Skeletal muscle satellite cell (primary cell): ENCODE results near the gene PRSS33.

Experiments
- H3K27me3 ChIP-seq: 2 replicates; pipeline ENCODE4 v1.7.0; 2013; ENCODE audit warnings: low read length; ENCODE audit not compliant: control insufficient read depth, insufficient read depth
- H3K36me3 ChIP-seq: 2 replicates; pipeline ENCODE4 v1.7.0; 2013; ENCODE audit warnings: mild to moderate bottlenecking, control low read depth, low read length; ENCODE audit not compliant: insufficient read depth
- H3K4me1 ChIP-seq: 2 replicates; pipeline ENCODE4 v1.7.0; 2013; ENCODE audit warnings: low read length; ENCODE audit not compliant: control insufficient read depth, insufficient read depth
- H3K4me2 ChIP-seq: 2 replicates; pipeline ENCODE4 v1.7.0; 2013; ENCODE audit warnings: mild to moderate bottlenecking, low read length
- H3K4me3 ChIP-seq: 2 replicates; pipeline ENCODE4 v1.7.0; 2013; ENCODE audit warnings: low read length
- H3K9ac ChIP-seq: 2 replicates; pipeline ENCODE4 v1.7.0; 2013; ENCODE audit warnings: mild to moderate bottlenecking, low read depth, low read length, moderate library complexity
- H3K9me3 ChIP-seq: replicated peaks from 2 replicates; pipeline ENCODE4 v1.7.0; 2013; ENCODE audit warnings: mild to moderate bottlenecking, control low read depth, low read length

PRSS33 gene

GRCh38 chr16:2819939-2820835, 32.8 kb upstream of the PRSS33 start:
- H3K36me3 ChIP-seq: no peaks in the 10 kb centered on the region
- H3K4me2 ChIP-seq: no peak overlapping the region
- no peaks in the 10 kb centered on the region for H3K4me1 ChIP-seq
- no peaks in the 10 kb centered on the region for H3K9me3 ChIP-seq
- peaks cover 51% of the 10 kb centered on the region for H3K27me3 ChIP-seq
- H3K4me3 ChIP-seq: no peak overlapping the region
- no peak overlapping the region for H3K9ac ChIP-seq

DNA sequence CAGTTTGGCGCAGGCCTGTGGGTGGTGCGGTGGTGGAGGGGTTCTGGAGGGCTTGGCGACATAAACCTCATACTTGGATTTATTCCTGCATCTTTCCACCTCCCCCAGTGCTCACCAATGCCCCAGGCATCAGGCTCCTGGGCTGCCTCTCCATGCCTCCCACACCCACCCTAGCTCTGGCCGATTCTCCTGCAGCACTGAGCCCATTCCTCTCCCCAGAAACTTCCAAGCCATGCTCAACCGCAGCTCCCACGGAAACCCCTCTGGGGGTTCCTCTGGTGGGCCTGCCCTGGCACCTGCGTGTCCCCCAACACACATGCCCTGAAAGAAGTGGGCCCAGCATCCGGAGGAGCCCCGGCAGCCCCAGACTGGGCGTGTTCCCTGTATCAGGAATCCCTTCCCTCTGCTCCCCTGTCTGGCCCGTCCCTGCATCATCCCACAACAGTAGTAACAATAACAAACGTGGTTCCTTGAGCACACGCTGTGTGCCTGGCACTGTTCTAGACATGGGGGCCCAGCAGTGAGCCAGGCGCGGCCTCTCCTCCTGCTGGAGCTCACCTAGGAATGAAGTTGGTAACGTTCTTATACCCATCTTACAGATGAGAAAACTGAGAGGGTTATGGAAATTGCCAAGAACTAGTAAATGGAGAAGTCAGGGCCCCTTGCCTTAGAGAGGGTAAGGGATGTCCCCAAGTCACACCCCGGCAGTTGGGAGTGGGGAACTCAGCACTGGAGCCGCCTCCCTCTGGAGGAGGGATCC, 32.0 kb upstream of the PRSS33 start:
- H3K4me2 ChIP-seq: no peak overlapping the region
- H3K9me3 ChIP-seq: no peaks in the 10 kb centered on the region
- no peaks in the 10 kb centered on the region for H3K36me3 ChIP-seq
- H3K27me3 ChIP-seq: peaks cover 55% of the 10 kb centered on the region
- no peak overlapping the region for H3K4me3 ChIP-seq
- H3K9ac ChIP-seq: no peak overlapping the region
- H3K4me1 ChIP-seq: no peaks in the 10 kb centered on the region

- Histone ChIP-seq H3K36me3 (no peaks in the 10 kb centered on the region), H3K9me3 (no peaks in the 10 kb centered on the region), H3K4me3 (no peak overlapping the region), H3K4me2 (no peak overlapping the region), H3K27me3 (peaks cover 58% of the 10 kb centered on the region), H3K9ac (no peak overlapping the region), H3K4me1 (no peaks in the 10 kb centered on the region)
Observed at GRCh38 chr16:2818272-2818876, 31.0 kb upstream of the PRSS33 start.

- Histone ChIP-seq H3K4me2 (no peak overlapping the region), H3K4me1 (no peaks in the 10 kb centered on the region), H3K27me3 (peaks cover 57% of the 10 kb centered on the region), H3K9me3 (no peaks in the 10 kb centered on the region), H3K36me3 (no peaks in the 10 kb centered on the region), H3K9ac (no peak overlapping the region), H3K4me3 (no peak overlapping the region)
Observed at GRCh38 chr16:2817340-2818271, 30.2 kb upstream of the PRSS33 start.

- Histone ChIP-seq H3K9me3 (no peaks in the 10 kb centered on the region), H3K4me2 (no peak within 1 kb of the TSS), H3K4me3 (no peak within 1 kb of the TSS), H3K36me3 (no peaks in the 10 kb centered on the region), H3K4me1 (no peaks in the 10 kb centered on the region), H3K27me3 (peaks cover 55% of the 10 kb centered on the region), H3K9ac (no peak within 1 kb of the TSS)
Observed at GRCh38 chr16:2816751-2817339, 29.5 kb upstream of the PRSS33 start, which contains the start of gene PRSS21. TSS of gene PRSS21 (plus strand) at chr16:2817237. CDS start at chr16:2817269, 32 bp downstream.

- H3K36me3 ChIP-seq: no peaks in the 10 kb centered on the region
- H3K9me3 ChIP-seq: no peaks in the 10 kb centered on the region
- H3K4me1 ChIP-seq: no peaks in the 10 kb centered on the region
- H3K27me3 ChIP-seq: peaks cover 56% of the 10 kb centered on the region
- H3K4me3 ChIP-seq: no peak overlapping the region
- H3K4me2 ChIP-seq: no peak overlapping the region
- H3K9ac ChIP-seq: no peak overlapping the region
Observed at GRCh38 chr16:2815299-2815771, 28.0 kb upstream of the PRSS33 start.

GRCh38 chr16:2814551-2815298, 27.4 kb upstream of the PRSS33 start:
- Histone ChIP-seq H3K36me3 (no peaks in the 10 kb centered on the region), H3K4me3 (no peak overlapping the region), H3K9me3 (no peaks in the 10 kb centered on the region), H3K9ac (no peak overlapping the region), H3K27me3 (peaks cover 61% of the 10 kb centered on the region), H3K4me1 (no peaks in the 10 kb centered on the region), H3K4me2 (no peak overlapping the region)

DNA sequence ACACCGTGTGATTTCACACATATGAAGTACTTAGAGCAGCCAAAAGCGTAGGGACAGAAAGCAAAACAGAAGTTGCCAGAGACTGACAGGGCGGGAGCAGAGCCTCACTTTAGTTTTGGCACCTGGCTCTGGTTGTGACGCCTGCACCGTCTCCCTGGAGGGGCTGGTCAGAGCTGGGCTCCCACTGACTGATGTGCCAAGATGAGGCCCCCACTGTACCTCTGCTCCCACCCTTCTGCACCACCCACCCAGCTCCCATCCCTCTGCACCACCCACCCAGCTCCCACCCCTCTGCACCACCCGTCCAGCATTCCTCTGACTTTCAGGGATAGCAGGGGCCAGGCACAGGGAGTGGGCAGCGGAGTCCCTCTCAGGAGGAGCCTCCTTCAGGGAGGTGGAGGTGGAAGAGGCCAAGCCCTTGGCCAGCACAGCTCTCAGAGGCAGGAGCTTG, 26.4 kb upstream of the PRSS33 start:
- Histone ChIP-seq H3K27me3 (peaks cover 61% of the 10 kb centered on the region), H3K9ac (no peak overlapping the region), H3K36me3 (no peaks in the 10 kb centered on the region), H3K4me1 (no peaks in the 10 kb centered on the region), H3K9me3 (peaks cover 2% of the 10 kb centered on the region), H3K4me2 (no peak overlapping the region), H3K4me3 (no peak overlapping the region)

DNA sequence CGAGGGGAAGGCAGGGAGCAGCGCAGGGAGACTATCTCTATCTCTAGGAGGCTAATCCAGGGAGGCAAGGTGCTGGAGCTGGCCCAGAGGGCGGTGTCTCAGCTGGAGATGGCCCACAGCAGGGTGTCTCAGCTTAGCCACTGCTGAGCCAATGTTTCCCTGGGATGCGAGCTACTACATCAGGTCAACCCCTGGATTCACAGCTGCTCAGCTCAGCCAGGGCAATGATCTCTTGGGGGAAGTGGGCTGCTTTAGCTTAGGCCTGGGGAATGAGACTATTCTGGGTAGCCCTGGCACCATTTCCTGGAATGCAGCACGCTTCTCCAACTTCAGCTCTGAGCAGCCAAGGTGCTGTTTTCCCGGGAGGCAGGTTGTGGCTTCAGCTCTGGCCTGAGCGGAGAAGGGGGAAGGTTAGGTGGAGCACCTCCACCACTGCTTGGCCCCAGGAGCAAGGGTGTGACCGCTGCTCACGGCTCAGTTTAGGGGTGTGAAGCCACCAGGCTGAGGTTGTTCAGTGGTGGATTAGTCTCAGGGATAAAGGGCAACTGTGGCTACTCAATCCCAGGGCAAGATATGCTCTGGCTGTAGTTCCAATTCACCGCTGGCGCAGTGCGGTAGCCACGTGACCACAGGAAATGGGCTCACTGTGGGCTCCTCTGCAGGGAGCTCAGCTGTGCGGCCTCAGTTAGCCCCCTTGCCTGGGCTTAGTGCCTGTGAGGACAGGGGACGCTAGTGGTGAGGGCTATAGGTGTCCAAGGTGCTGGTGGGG, 24.5 kb upstream of the PRSS33 start:
- no peaks in the 10 kb centered on the region for H3K4me1 ChIP-seq
- no peak overlapping the region for H3K4me2 ChIP-seq
- H3K9ac ChIP-seq: no peak overlapping the region
- H3K36me3 ChIP-seq: no peaks in the 10 kb centered on the region
- H3K9me3 ChIP-seq: peaks cover 2% of the 10 kb centered on the region
- no peak overlapping the region for H3K4me3 ChIP-seq
- H3K27me3 ChIP-seq: peaks cover 60% of the 10 kb centered on the region
